NCI-H82 treated with DMSO at 0.1 percent for 48 hours (cell line): ENCODE results near the gene CRK.
A peak's percentile ranks its signal among the peaks of the same experiment; 100 is the strongest.

Source experiments
- DNase-seq: peaks from one replicate; lab custom pipeline; 2025; ENCODE audit not compliant: unreplicated experiment; lab: John Stamatoyannopoulos, UW

Gene CRK

DNA sequence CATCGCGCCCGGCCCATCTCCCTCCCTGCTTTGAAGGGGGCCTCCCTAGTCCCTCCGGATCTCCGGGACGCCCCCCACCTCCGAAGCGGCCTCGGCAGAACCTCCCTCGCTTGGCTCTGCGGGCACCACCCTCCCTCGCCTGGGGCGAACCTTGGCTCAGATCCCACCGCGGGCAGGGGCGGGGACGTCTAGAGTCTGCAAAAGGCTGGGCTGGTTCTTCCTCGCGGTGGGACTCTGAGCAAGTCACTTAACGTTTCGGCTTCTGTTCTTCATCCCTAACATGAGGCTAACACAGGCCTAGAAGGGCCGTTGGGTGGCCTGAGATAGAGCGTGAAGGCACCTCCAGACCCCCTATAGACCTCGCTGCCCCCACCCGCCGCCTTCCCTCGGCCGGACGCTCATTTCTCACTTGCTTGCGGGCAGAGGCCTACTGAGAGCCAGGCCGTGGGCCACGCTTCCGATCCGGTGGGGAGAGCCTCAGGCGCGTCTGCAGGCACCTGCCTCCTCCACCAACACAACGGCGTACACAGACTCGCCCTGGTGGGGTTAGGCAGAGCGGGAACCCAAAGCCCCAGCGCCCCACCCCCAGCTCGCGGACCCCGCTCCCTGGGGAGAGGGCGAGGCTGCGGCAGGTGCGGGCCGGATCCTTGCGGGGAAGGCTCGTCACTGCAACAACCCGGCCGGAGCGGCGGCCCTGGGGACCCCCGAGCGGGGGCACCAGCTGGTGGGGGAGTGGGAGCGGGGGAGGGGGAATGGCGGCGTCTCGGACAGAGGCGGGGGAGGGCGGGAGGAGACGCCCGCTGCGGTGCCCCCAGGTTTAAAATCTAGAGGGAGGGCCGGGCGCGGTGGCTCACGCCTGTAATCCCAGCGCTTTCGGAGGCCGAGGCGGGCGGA, 31.0 kb upstream of the CRK start:
- DNase-seq: no peak

DNA sequence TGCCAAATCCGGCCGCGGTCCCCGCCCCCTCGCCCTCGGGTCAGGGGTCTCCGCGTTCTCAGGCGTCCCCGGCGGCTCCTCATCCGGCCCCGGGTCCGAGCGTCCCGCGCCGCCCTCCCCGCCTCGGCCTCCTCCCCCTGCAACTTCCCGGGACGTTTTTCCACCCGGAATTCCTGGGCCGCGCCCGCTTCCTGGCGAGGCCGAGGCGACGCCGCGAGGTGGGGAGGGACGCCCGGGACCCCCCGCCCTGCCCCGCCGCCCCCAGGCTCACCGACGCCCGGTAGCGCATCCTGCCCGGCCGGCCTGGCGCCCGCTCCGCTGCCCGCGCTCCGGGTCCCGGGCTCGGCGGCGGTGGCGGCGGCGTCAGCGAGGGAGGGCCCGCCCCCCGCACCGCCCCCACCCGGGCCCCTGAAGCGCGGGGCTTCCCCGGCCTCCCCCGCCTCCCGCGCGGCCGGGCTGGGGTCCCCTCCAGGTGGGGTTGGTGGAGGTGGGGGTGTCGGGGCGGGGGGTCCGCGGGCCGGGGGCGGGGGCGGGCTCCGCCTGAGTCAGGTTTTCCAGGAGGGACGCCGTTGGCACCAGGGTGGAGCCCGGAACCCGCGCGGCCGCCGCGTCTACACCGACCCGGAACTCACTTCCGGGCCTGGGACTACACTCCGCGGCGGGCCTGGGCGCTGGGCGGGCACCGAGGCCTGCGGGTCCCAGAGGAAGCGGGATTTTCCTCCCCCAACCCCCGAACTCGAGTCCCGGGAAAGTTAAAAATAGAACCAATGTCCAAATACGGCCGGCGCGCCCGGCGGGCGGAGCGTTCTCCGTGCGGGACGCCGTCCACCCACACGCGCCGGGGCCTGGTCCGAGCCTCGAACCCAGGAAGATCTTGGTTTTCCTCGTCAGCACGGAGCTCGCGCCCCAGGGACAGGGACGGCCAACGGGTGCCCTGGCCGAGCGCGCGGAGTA, 29.7 kb upstream of the CRK start:
- no peak for DNase-seq

GRCh38 chr17:1484676-1485422, 28.8 kb upstream of the CRK start:
- DNase-seq: peak; percentile 26

- no peak for DNase-seq
Measured at GRCh38 chr17:1484060-1484535, 28.1 kb upstream of the CRK start.

DNA sequence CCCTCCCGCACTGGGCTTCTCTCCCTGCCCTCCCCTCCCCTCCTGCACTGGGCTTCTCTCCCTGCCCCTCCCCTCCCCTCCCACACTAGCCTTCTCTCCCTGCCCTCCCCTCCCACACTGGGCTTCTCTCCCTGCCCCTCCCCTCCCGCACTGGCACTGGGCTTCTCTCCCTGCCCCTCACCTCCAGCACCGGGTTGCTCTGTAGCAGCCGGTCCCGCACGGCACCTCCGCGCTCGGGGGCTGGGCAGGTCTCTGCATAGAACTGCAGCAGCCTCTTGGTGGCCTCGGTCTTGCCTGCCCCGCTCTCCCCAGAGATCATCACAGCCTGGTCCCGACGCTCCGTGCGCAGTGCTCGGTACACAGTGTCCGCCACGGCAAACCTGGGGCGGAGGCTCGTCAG, 26.6 kb upstream of the CRK start:
- no peak for DNase-seq

GRCh38 chr17:1481736-1482135, 25.7 kb upstream of the CRK start:
- no peak for DNase-seq

GRCh38 chr17:1480747-1481465, 24.9 kb upstream of the CRK start:
- no peak for DNase-seq

DNA sequence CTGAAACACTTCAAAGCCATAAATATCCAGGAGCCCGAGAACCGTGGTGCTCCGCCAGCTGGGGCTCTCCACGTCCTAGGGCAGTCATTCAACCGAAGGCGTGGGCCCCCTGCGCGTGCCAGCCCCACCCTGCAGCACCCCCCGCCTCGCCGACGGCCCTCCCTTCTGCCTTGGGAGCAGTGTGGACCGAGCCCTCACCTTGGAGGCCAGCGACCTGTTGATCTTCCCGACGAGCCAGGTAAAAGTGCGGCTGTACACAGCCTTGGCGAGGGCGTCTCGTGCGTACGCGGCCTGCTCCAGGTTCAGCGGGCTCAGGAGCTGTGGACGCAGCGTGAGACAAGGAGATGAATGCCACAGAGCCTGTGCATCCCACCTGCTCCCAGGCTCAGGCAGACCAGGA, 22.4 kb upstream of the CRK start:
- no peak for DNase-seq

GRCh38 chr17:1475321-1475854, 19.4 kb upstream of the CRK start:
- DNase-seq: no peak

DNA sequence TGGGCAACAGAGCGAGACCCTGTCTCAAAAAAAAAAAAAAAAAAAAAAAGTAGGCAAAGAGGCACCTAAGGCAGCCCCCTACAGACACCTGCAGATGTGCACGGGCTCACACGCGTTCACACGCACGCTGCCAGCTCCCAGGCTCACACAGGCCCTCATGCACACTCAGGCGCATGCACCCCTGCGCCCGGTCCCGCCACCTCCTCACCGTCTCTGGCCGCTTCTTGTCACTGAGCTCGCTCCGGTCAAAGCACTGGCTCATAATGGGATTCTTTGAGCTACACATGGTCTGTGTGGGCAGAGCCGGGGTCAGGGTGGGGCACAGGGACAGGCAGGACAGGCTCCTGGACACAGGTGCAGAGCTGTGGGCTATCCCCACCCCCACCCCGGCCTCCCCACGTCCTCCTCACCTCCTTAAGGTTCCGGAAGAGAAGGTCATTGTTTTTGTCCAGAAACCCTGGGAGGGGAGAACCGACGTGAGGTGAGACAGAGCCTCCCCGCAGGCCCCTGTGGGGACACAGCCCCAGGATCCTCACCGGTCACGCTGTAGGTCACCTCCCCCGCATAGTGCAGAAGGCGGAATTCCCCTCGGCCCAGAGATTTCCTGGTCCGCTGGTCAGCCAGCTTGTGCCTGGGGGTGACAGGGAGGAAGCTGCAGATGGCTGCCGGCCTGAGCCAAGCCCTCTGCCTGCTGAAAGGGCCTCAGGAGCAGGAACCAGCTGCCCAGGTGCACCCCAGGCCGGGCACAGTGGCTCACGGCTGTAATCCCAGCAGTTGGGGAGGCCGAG, 18.6 kb upstream of the CRK start:
- DNase-seq: no peak

DNA sequence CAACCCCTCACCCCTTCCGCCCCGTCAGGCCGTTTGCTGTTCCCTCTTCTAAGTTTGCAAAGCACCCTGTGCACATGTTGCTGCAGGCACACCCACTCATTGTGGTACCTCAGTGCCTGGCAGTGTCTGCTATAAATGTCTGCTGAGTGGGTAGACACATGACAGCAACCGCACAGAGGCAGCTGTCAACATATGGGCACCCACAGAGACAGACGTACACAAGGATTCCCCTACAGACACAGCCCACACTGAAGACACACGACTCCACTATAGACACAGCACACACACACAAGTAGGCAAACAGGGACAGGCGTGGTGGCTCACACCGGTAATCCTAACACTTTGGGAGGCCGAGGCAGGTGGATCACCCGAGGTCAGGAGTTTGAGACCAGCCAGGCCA, 17.8 kb upstream of the CRK start:
- no peak for DNase-seq

GRCh38 chr17:1473170-1473569, 17.1 kb upstream of the CRK start:
- no peak for DNase-seq

GRCh38 chr17:1471911-1472821, 16.1 kb upstream of the CRK start:
- DNase-seq: no peak

DNA sequence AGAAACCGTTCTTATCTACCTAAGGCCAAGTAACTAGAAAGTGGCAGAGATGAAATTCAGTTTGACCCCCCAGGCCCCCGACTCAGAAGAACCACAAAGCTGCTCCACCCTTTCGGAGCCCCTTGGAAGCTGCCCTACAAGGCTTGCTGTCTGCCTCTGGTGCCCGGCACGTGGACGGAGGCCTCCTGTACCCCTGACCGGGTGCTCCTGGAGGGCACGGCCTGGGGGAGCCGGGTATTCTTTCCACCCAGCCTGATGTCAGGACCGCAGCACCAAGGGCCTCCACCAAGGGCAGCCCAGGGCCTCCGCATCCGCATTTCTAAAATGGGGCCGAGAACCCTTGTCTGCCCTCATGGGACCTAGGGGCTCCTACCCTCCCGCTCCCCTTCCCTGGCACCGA, 15.5 kb upstream of the CRK start:
- no peak for DNase-seq

DNA sequence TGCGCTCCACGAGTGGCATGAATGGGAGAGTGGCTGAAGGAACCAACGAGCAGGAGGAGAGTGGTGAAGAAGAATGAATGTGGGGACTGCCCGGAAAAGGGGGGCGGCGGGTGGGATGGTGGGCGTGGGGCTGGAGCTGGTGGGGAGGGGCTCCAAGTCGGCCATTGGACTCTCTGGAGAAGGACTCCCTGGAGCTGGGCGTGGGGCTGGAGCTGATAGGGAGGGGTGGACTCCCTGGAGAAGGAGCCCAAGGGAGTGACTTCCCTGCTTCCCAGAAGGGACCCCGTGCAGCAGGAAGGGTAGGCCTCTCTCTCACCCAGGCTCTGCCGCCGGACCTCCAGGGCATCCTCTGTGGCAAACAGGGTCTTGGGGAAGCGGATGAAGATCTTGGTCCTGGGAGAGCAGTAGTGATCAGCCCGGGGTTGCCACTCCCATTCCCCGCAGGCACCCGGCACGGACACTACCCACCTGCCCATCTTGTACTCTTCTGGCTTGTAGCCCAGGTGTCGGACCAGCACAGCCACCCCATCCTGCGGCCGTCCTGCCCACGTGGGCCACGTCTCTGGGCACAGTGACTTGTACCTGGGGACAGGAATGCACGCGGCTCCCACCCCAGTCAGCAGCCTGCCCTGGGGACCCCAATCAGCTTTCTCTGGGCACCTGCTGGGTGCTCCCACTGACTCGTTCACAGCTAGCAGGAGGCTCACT, 14.9 kb upstream of the CRK start:
- no peak for DNase-seq

DNA sequence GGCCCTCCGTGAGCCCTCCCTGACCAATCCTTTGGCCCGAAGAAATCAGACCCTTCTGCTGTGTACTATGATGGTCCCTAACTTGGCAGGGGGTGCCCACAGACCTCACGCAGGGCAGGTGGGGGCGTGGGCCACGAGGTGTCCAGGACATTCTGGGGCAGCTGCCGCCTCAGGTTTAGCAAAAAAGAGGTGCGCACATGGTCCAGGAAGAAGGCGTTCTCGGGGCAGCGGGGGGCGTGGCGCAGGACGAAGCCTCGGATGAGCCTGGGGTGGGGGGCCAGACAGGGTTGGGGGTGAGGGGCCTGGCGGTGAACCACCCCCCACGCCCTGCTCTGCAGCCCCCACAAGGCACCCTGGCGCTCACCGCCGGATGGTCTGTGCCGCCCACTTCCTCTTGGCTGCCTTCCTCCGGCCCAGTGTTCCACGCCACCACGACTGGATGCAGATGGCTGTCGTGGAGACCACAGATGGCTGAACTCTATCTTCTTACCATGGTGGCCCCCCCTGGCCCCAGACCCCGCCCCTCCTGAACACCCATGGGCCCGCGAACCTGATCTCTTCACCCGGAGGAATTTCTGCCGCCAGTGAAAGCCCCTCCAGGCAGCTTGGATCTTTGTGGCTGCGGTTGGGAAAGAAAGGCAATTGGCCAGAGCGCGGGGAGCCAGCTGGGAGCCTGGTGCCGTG, 14.2 kb upstream of the CRK start:
- peak; percentile 65 for DNase-seq

DNA sequence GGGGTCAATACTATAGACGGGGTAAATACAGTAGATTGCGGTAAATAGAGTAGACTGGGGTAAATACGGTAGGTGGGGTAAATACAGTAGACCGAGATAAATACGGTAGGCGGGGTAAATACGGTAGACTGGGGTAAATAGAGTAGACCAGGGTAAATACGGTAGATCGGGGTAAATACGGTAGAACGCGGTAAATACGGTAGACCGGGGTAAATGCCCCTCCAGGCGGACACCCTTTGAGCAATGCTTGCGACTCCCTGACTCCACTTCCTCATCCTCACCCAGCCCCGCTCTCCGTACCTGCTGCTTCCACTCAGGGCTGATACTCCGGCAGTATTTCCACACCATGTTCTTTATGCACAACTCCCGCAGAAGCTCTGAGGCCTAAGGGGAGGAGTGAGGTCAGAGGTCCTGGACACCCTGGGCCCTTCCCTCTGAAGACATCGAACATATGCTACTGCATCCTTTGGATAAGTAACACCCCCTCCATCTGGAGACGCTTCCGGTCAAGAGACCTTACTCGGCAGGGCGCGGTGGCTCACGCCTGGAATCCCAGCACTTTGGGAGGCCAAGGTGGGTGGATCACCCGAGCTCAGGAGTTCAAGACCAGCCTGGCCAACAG, 13.3 kb upstream of the CRK start:
- peak; percentile 13 for DNase-seq
